Rectal smooth muscle tissue (tissue), 1 donor: ENCODE results near the gene KCNC1.

ENCODE experiments used
- H3K27ac ChIP-seq: one replicate; pipeline ENCODE4 v1.7.0; 2013; ENCODE audit warnings: low read depth, low read length, inconsistent platforms
- H3K27me3 ChIP-seq: one replicate; pipeline ENCODE4 v1.7.0; 2013; ENCODE audit warnings: low read length; ENCODE audit not compliant: control insufficient read depth, insufficient read depth
- H3K36me3 ChIP-seq: one replicate; pipeline ENCODE4 v1.7.0; 2013; ENCODE audit warnings: low read length; ENCODE audit not compliant: control insufficient read depth, insufficient read depth
- H3K4me1 ChIP-seq: one replicate; pipeline ENCODE4 v1.7.0; 2013; ENCODE audit warnings: low read length; ENCODE audit not compliant: control insufficient read depth, insufficient read depth
- H3K4me3 ChIP-seq: one replicate; pipeline ENCODE4 v1.7.0; 2013; ENCODE audit warnings: low read length
- H3K9ac ChIP-seq: one replicate; pipeline ENCODE4 v1.7.0; 2013; ENCODE audit warnings: low read length

KCNC1 gene

DNA sequence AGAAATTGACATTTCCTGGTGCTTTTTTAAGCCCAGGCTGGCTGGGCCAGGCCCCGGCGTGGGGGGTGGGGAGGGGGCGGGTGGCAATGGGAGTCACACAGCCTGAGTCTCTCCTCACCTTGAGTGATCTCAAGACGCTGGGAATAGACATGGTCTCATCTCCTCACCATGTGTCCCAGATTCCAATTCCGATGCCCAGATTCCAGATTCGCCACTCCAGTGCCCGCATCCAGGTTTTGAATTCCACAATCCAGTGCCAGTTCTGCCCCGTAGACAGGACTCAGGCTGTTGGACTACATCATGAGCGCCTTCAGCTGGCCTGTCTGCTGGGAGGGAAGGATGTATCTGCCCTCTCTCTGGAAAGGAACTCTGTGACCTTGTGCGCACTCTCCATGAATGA lies 19.1 kb downstream of the KCNC1 start:
- no peak overlapping the region for H3K27ac ChIP-seq

DNA sequence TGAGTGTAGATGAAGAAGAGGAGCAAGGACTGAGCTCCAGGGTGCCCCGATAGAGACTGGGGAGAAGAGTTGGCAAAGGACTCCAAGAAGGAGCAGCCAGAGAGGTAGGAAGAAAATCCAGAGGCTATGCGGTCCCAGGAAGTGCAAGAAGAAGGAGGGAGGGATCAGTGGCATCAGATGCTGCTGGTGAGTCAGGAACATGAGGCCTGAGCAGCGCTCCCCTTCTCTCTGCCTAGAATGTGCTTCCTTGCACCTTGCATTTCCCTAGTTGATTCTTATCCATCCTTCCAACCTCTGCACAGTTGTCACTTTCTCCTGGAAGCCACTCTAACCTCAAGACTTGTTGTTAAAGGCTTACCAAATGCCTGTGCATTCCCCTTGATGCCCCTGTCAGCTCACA lies 21.3 kb downstream of the KCNC1 start:
- no peaks in the 10 kb centered on the region for H3K27me3 ChIP-seq
- H3K4me1 ChIP-seq = no peaks in the 10 kb centered on the region
- no peak overlapping the region for H3K9ac ChIP-seq
- no peak overlapping the region for H3K4me3 ChIP-seq
- no peak overlapping the region for H3K27ac ChIP-seq
- H3K36me3 ChIP-seq = no peaks in the 10 kb centered on the region

More for the DNA sequence above, 19.1 kb downstream of the KCNC1 start:
- H3K36me3 ChIP-seq = no peaks in the 10 kb centered on the region
- no peak overlapping the region for H3K9ac ChIP-seq
- no peaks in the 10 kb centered on the region for H3K4me1 ChIP-seq
- H3K27me3 ChIP-seq = no peaks in the 10 kb centered on the region
- H3K4me3 ChIP-seq = no peak overlapping the region

DNA sequence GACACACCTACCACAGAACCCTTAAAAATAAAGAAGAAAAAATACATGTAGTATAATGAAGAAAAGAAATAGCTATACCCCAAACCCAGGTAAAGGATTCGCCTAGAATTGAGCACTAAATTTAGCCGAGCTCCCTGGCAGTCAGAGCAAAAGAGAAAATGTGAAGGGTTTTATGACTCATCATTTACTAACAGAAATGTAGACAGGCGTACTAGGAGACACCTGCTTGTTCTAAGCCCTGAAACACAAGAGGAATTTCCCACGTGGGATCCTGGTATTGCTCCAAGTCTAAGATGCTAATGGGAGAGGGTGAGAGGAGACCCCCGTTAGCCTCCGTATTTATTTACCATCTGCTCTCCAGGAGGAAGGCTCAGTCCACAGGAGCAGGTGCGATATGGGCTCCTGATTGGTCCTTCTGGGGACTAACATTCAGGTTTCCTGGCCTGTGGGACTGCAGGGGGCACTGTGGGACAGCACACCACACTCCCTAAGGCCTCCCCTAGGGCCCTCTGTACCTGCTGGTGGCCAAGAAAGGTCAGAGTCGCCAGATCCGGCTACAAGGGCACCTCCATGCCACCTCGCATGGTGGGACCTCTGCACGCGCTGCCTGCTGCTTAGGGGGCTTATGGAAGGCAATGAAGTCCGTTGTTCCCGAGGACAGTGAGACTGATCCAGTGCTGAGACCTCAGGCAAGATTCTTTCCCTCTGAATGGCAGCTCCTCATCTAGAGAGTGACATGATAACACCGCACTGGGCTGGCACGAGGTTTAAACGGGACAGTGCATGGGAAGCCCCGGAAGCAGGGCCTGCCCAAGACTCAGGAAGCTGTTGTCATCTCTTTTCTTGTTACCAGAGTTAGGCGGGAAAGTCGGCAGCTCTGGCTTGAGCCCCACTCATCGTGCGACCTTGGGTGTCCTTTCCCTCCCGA lies 25.8 kb downstream of the KCNC1 start:
- Histone ChIP-seq H3K36me3 (no peaks in the 10 kb centered on the region), H3K9ac (no peak overlapping the region)

DNA sequence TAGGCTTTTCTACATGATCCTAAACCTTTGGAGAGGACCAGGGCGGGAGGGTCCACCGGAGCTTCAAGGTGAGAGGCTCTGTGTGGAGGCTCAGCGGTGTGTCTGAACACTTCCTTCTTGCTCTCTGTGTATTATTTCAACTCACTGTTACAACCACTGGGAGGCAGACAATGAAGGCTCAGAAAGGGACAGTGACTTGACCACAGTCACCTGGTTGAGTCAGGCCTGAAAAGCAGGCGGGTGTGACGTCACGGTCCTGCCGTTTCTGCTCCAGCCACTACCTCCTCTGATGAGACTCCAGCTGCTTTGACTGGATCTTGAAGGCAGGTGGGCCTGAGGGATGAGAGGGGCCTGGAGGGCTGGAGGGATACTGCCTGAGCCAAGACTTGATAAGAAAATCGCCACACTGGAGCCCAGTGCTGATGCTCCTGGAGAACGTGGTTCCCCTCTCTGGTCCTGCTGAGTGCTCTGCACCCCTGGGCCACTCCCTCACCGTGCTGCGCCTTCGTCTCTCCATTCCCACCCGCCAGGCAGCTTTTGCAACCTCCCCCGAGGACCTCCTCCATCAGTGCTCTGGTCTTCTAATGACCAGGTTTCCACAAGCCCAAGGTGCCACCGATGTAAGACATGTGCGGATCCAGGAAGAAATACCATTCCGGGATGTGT lies 27.9 kb downstream of the KCNC1 start:
- no peak overlapping the region for H3K27ac ChIP-seq
- H3K4me3 ChIP-seq = no peak overlapping the region
- no peaks in the 10 kb centered on the region for H3K4me1 ChIP-seq
- H3K9ac ChIP-seq = no peak overlapping the region
- H3K27me3 ChIP-seq = no peaks in the 10 kb centered on the region
- H3K36me3 ChIP-seq = no peaks in the 10 kb centered on the region

More for the DNA sequence above, 25.8 kb downstream of the KCNC1 start:
- Histone ChIP-seq H3K27ac (no peak overlapping the region), H3K27me3 (no peaks in the 10 kb centered on the region), H3K4me1 (no peaks in the 10 kb centered on the region), H3K4me3 (no peak overlapping the region)

DNA sequence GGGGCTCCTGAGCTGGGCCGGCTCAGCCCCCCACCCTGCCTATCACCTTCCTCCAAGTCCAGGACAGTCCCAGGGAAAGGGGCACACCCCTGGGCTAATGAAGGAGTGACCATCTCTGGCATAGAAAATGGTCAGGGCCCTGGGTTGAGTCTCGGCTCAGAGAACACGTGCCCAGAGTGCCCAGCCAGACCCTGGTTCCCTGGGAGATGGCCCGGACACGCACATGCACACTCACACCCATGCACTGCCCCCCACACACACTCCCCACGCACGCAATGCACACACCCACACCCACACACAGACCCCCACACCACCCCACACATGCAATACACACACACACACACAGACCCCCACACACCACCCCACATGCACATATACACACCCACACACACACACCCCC lies 28.7 kb downstream of the KCNC1 start:
- Histone ChIP-seq H3K36me3 (no peaks in the 10 kb centered on the region), H3K4me1 (no peaks in the 10 kb centered on the region), H3K27ac (no peak overlapping the region)

DNA sequence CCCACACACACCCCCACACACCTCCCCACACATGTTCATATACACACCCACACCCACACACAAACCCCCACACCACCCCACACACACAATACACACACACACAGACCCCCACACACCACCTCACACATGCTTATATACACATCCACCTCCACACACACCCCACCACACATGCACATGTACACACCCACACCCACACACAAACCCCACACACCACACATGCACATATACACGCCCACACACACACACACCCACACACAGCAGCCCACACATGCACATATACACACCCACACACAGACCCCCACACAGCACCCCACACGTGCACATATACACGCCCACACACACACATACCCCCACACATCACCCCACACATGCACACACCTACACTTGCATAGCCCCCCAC lies 29.1 kb downstream of the KCNC1 start:
- H3K27ac ChIP-seq = no peak overlapping the region
- H3K27me3 ChIP-seq = no peaks in the 10 kb centered on the region
- no peaks in the 10 kb centered on the region for H3K4me1 ChIP-seq
- H3K9ac ChIP-seq = no peak overlapping the region
- H3K36me3 ChIP-seq = no peaks in the 10 kb centered on the region
- no peak overlapping the region for H3K4me3 ChIP-seq

More for the DNA sequence above, 28.7 kb downstream of the KCNC1 start:
- H3K9ac ChIP-seq = no peak overlapping the region
- H3K27me3 ChIP-seq = no peaks in the 10 kb centered on the region
- no peak overlapping the region for H3K4me3 ChIP-seq

DNA sequence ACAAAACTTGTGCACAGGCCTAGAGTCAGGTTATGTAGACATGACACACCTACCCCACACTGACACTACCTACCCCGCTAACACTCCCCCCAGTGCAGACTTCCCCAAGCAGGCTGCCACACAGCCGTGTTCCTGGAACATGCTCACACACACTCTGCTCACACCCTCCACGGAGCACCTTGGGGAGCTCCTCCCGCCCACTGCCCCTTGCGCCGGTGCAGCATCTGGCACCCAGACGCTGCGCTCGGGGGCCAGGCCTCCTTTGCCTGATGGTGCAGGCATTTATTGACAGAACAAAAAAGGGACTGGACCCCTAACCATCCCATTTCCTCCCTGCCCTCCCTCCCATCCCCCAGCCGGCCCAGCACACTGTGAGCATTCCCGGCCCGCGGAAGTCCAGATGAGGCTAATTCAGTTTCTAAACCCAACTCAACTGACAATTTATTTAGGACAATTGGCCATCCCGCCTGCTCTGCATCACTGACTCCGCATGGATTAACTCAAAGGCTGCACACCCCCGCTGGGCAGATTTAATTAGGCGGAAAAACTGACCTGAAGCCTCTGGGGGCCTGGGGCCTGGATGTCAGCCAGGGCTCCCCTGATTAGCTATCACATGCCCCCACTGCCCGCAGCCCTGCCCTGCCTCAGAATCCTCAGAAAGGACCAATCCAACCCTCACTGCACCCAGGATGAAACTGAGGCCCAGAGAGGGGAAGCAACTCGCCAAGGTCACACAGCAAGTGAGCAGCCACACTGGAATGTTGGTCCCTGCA lies 30.1 kb downstream of the KCNC1 start:
- no peaks in the 10 kb centered on the region for H3K4me1 ChIP-seq
- no peak overlapping the region for H3K27ac ChIP-seq
- H3K4me3 ChIP-seq = no peak overlapping the region

DNA sequence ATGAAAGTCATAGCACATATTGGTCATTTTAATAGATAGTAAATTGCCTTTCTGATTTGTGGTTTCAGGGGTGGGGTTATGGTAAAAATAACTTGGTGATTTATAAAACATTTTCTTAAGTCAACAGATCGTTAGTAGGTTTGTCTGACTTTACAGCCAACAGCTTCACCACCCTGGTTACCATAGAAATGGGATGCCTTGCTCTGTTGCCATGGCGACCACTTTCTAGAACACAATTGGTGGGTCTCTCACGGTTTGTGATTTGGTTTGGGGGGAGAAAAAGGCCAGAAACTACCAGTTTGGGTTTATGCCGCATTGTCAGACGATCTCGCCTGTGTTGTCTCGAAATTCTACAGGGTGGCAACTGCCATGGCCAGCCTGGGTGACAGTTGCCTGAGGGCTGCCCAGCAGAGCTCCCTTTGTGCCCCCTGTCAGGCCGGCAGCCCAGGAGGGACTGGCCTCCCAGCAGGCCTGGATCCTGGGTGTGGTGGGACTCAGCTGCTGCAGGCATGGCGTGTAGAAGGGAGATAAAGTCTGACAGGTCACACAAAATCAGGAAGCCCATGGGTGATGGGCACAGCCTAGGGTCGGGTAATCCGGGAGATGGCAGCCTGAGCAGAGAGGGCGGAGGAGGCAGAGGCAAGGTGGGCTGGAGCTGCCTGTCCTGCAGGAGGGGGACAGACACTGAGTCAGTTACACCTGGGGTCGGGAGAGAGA lies 30.9 kb downstream of the KCNC1 start:
- no peak overlapping the region for H3K27ac ChIP-seq
- H3K9ac ChIP-seq = no peak overlapping the region
- no peaks in the 10 kb centered on the region for H3K27me3 ChIP-seq

More for the DNA sequence above, 30.1 kb downstream of the KCNC1 start:
- H3K9ac ChIP-seq = no peak overlapping the region
- H3K27me3 ChIP-seq = no peaks in the 10 kb centered on the region
- H3K36me3 ChIP-seq = no peaks in the 10 kb centered on the region

DNA sequence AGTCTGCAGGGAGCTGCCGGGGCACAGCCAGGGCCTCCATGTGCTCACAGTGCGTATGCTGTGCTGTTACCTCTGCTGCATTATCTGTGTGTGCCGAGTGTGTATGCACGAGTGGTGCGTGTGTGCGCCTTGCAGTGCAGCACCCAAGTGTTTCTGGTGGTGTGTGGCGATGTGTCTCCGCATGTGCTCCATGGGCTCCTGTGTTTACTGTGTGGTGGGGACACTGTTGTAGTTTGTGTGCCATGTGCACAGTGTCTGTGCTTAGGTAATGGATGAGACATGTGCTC lies 31.4 kb downstream of the KCNC1 start:
- Histone ChIP-seq H3K36me3 (no peaks in the 10 kb centered on the region), H3K4me1 (no peaks in the 10 kb centered on the region), H3K9ac (no peak overlapping the region), H3K27ac (no peak overlapping the region), H3K27me3 (no peaks in the 10 kb centered on the region), H3K4me3 (no peak overlapping the region)

More for the DNA sequence above, 30.9 kb downstream of the KCNC1 start:
- Histone ChIP-seq H3K36me3 (no peaks in the 10 kb centered on the region), H3K4me1 (no peaks in the 10 kb centered on the region), H3K4me3 (no peak overlapping the region)

DNA sequence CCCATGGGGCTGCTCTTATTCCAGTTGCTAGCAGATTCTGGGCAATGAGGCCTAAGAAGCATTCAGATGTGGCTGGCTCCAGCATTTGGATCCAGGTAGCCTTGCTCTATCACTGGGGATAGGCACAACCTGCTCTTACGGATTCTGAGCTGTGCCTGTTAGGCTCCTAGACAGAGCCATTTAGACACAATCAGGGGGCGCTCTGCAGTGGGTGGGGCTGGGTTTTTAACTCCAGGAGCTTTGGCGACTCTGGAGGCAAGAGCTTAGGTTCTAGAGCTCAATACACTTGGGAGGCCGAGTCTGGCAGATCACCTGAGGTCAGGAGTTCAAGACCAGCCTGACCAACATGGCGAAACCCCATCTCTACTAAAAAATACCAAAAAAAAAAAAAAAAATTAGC lies 32.0 kb downstream of the KCNC1 start:
- no peaks in the 10 kb centered on the region for H3K36me3 ChIP-seq
- H3K9ac ChIP-seq = no peak overlapping the region
- no peak overlapping the region for H3K4me3 ChIP-seq
- H3K27me3 ChIP-seq = no peaks in the 10 kb centered on the region
- H3K27ac ChIP-seq = no peak overlapping the region
- no peaks in the 10 kb centered on the region for H3K4me1 ChIP-seq

DNA sequence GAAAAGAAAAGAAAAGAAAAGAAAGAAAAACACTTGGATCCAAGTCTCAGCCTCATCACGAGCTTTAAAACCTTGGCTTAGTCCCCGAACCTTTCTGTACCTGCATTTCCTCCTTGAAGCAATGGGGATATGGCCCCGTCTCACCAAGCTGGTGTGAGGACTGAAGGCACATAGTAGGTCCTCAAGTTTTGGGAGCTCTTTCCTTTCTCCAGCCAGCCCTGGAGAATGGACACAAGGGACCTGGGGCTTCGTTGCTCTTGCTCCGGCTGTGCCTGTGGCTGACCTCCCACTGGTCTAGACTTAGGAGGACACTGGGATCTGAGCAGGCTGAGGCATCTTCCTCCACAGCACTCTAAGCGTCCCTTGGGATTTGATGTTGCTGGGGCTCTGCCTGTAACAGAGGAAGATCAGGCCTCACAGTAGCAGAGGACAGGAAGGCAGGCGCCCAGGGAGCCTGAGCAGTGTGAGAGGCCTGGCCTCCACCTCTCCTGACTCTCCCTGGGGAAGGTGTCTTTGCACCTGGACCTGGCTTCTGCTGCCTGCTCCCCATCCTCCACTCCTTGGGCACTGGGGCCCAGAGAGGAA lies 32.8 kb downstream of the KCNC1 start:
- Histone ChIP-seq H3K27me3 (no peaks in the 10 kb centered on the region), H3K4me1 (no peaks in the 10 kb centered on the region), H3K27ac (no peak overlapping the region), H3K4me3 (no peak overlapping the region), H3K36me3 (no peaks in the 10 kb centered on the region), H3K9ac (no peak overlapping the region)

DNA sequence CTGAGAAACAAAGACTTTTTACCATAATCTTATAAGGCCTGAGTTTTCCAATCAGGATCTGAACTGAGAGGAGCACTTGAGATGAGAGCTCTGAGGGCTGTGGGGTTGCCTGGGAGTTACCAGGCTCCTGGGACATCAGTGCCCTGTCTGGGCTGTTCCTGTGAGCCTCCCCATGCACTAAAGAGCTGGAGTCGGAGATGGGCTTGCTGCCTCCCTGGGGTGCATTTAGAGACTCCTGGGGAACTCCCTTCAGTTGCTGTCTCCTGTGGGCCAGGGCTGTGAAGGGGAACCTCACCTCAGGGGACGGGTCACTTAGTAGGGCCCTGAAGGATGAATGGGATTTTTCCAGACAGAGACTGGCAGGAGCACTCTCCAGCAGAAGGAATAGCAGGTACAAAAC lies 33.3 kb downstream of the KCNC1 start:
- no peaks in the 10 kb centered on the region for H3K4me1 ChIP-seq
- no peaks in the 10 kb centered on the region for H3K27me3 ChIP-seq

More for the DNA sequence above, 33.3 kb downstream of the KCNC1 start:
- no peak overlapping the region for H3K9ac ChIP-seq
- H3K27ac ChIP-seq = no peak overlapping the region
- no peaks in the 10 kb centered on the region for H3K36me3 ChIP-seq
- no peak overlapping the region for H3K4me3 ChIP-seq
